Breast epithelium (tissue), 4 donors: ENCODE results near the gene COL4A2. TPM values are rescaled to one million over a fixed set of nuclear protein-coding genes. Genes with fewer than 3 reads are reported as not detected.

ENCODE experiments used
- DNase-seq, 2 donors: peaks; one replicate each; pipeline ENCODE4 v3.0.0-alpha.2; 2019; ENCODE audit warnings: low spot score in 2 of 2
- H3K27ac ChIP-seq, 2 donors: fragments of 200-600 bp; sonication (generic) in 1 of 2; one replicate each; pipeline ENCODE4 v1.5.1; 2016 to 2019; ENCODE audit warnings: mild to moderate bottlenecking in 1 of 2
- H3K27me3 ChIP-seq, 2 donors: fragments of 200-600 bp; sonication (generic) in 1 of 2; one replicate each; pipeline versions ENCODE4 v1.5.1 to v1.6.0; 2017 to 2019; ENCODE audit warnings: control low read depth in 1 of 2, mild to moderate bottlenecking in 1 of 2
- H3K36me3 ChIP-seq: fragments of 200-600 bp; one replicate; pipeline ENCODE4 v1.5.1; 2019
- H3K4me1 ChIP-seq, 2 donors: fragments of 200-600 bp; sonication (generic); one replicate each; pipeline ENCODE4 v1.5.1; 2016 to 2019; ENCODE audit warnings: control low read depth in 1 of 2
- H3K4me3 ChIP-seq, 3 donors: fragments of 200-600 bp; sonication (generic); 1 replicate in 2 of 3; 2 replicates in 1 of 3; pipeline ENCODE4 v1.5.1; 2016 to 2019; ENCODE audit warnings: mild to moderate bottlenecking in 3 of 3, moderate library complexity in 2 of 3
- H3K9me3 ChIP-seq, 2 donors: fragments of 200-600 bp; sonication (generic) in 1 of 2; one replicate each; pipeline ENCODE4 v1.5.1; 2016 to 2019; ENCODE audit warnings: control low read depth in 1 of 2
- POLR2A ChIP-seq: fragments of 450-650 bp; IDR thresholded peaks from one replicate; pipeline ENCODE4 v1.6.1; 2016; ENCODE audit warnings: antibody characterized with exemption, mild to moderate bottlenecking, moderate library complexity
- POLR2AphosphoS5 ChIP-seq, 3 donors: sonication (generic); formaldehyde crosslinking; IDR thresholded peaks; one replicate each; pipeline ENCODE4 v1.6.1; 2017; ENCODE audit warnings: antibody characterized with exemption in 3 of 3
- intact Hi-C: fragments of 100-400 bp; cut with DNase I; formaldehyde crosslinking; loops from one replicate; pipeline ENCODE4 v1.15.1; 2023; ENCODE audit warnings: low total_unique reads
- total RNA-seq, 3 donors: library from RNA; depleted of rRNA; stranded (reverse); fragments of >200 nt; gene quantifications; one replicate each; pipeline ENCODE4 v1.1.0, GENCODE V29; 2016
- TF ChIP-seq, protein P1 (sequence below), 3 donors: fragments of 450-650 bp; IDR thresholded peaks; one replicate each; pipeline ENCODE4 v1.5.1; 2016 to 2017; ENCODE audit warnings: antibody characterized with exemption in 3 of 3, mild to moderate bottlenecking in 3 of 3, moderate library complexity in 3 of 3

Gene COL4A2
- total RNA-seq, 3 donors from 2014 or later: 107 to 841 (median 307) TPM

DNA sequence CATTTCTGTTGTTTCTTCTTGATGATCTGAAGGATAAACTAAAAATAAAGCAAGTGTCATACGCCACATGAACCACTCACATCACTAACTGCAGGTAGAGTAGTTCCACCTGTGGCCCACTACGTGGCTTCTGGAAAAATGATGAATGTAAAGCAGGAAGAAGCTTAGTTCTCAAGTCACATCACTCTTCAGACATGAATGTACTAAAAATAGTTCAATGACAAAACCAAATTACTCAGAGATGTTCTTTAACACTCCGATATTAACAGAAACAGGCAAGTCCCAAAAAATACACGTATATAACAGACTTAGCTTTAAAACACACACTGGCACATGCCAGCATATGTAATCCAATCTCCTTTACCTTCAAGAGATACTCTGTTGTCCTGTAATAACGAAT, 232.8 kb downstream of the COL4A2 start:
- H3K4me1 ChIP-seq: no peaks in the 10 kb centered on the region
- no peak for DNase-seq
- H3K4me3 ChIP-seq: no peak overlapping the region
- H3K27ac ChIP-seq: no peak overlapping the region
- no peaks in the 10 kb centered on the region for H3K27me3 ChIP-seq
- intact Hi-C loops: loop anchor here (2.0 kb wide), 1 partner anchor 15 kb away; no protein-coding TSS in a partner anchor
- TF ChIP-seq, protein P1, sequence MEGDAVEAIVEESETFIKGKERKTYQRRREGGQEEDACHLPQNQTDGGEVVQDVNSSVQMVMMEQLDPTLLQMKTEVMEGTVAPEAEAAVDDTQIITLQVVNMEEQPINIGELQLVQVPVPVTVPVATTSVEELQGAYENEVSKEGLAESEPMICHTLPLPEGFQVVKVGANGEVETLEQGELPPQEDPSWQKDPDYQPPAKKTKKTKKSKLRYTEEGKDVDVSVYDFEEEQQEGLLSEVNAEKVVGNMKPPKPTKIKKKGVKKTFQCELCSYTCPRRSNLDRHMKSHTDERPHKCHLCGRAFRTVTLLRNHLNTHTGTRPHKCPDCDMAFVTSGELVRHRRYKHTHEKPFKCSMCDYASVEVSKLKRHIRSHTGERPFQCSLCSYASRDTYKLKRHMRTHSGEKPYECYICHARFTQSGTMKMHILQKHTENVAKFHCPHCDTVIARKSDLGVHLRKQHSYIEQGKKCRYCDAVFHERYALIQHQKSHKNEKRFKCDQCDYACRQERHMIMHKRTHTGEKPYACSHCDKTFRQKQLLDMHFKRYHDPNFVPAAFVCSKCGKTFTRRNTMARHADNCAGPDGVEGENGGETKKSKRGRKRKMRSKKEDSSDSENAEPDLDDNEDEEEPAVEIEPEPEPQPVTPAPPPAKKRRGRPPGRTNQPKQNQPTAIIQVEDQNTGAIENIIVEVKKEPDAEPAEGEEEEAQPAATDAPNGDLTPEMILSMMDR (IDR thresholded peaks at IDR 0.05): no peak
- TF ChIP-seq POLR2A: no peak
- TF ChIP-seq POLR2AphosphoS5 (IDR thresholded peaks at IDR 0.05): no peak
- H3K9me3 ChIP-seq: no peaks in the 10 kb centered on the region
- no peaks in the 10 kb centered on the region for H3K36me3 ChIP-seq

DNA sequence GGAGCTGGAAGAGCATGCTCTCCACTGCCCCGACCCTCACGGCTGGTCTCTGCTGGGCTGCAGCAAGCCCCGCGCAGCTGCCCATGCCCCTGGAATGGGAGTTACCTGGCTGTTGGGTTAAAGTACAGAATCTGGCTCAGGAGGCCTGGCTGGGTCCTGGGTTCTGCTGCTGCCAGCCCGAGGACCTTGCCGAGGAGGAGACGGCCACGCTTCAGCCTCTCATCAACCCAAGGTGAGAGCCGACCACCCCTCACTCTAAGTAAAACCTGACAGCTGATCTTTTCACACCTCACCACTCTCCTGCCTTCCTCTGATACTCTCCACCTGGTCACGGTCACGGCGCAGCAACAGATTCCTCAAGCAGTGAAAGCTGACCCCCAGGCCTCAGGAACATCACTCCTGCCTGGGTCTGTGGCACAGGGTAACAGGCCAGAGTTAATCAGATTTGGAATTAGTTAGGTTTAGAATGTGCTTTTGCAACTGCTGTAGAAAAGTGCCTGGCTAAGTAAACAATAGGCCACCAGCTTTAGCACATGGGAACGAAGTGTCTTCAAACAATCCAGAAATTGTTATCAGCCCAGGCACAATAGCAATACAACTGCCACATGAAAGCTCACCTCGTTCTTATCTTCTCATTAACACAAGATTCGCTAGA, 233.9 kb downstream of the COL4A2 start:
- intact Hi-C loops: no loop called here
- H3K27me3 ChIP-seq: no peaks in the 10 kb centered on the region
- no peak overlapping the region for H3K4me3 ChIP-seq
- H3K27ac ChIP-seq: peak overlapping the region; percentile 60 to 64
- no peaks in the 10 kb centered on the region for H3K4me1 ChIP-seq
- H3K36me3 ChIP-seq: no peaks in the 10 kb centered on the region
- DNase-seq: no peak
- H3K9me3 ChIP-seq: no peaks in the 10 kb centered on the region
- TF ChIP-seq, protein P1 (IDR thresholded peaks at IDR 0.05): no peak
- no peak for TF ChIP-seq POLR2AphosphoS5 (IDR thresholded peaks at IDR 0.05)
- TF ChIP-seq POLR2A: no peak

DNA sequence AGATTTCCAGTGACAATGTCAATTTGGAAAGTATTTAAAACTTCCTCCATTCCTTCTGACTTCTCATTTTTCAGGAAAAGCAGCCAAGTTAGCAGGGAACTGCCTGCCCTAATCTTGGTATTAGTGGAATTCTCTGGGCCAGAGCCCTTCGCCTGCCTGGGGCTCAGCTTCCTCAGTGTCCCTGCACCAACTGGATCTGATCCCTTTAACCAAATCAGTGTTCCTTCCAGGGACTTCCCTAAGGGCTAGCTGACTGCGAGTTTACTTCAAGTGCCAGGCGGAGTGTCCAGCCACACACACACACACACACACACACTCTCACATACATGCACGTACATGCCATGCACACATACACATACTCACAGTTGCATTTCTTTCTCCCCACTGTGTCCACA, 234.4 kb downstream of the COL4A2 start:
- no peaks in the 10 kb centered on the region for H3K36me3 ChIP-seq
- no peak overlapping the region for H3K4me3 ChIP-seq
- DNase-seq: no peak
- intact Hi-C loops: no loop called here
- no peaks in the 10 kb centered on the region for H3K27me3 ChIP-seq
- no peaks in the 10 kb centered on the region for H3K4me1 ChIP-seq
- no peak for TF ChIP-seq POLR2A
- no peak for TF ChIP-seq POLR2AphosphoS5 (IDR thresholded peaks at IDR 0.05)
- TF ChIP-seq, protein P1 (IDR thresholded peaks at IDR 0.05): no peak
- no peaks in the 10 kb centered on the region for H3K9me3 ChIP-seq
- H3K27ac ChIP-seq: peak overlapping the region; percentile 60 to 64

- Histone ChIP-seq H3K36me3 (no peaks in the 10 kb centered on the region), H3K27ac (no peak overlapping the region), H3K4me1 (no peaks in the 10 kb centered on the region), H3K27me3 (no peaks in the 10 kb centered on the region), H3K4me3 (no peak overlapping the region), H3K9me3 (no peaks in the 10 kb centered on the region)
- DNase-seq: no peak
- no peak for TF ChIP-seq POLR2AphosphoS5 (IDR thresholded peaks at IDR 0.05)
- intact Hi-C loops: no loop called here
Observed at GRCh38 chr13:110542169-110542796, 235.2 kb downstream of the COL4A2 start.

- H3K4me1 ChIP-seq: no peaks in the 10 kb centered on the region
- no peaks in the 10 kb centered on the region for H3K36me3 ChIP-seq
- no peak for TF ChIP-seq POLR2AphosphoS5 (IDR thresholded peaks at IDR 0.05)
- no peak for TF ChIP-seq POLR2A
- TF ChIP-seq, protein P1 (IDR thresholded peaks at IDR 0.05): no peak
- intact Hi-C loops: no loop called here
- H3K27ac ChIP-seq: no peak overlapping the region
- no peaks in the 10 kb centered on the region for H3K27me3 ChIP-seq
- no peak for DNase-seq
- H3K4me3 ChIP-seq: no peak overlapping the region
- no peaks in the 10 kb centered on the region for H3K9me3 ChIP-seq
Observed at GRCh38 chr13:110546378-110546777, 239.3 kb downstream of the COL4A2 start.
